Testis (tissue), 2 donors: ENCODE measurements around the gene GNGT2.

ENCODE experiments used
- CTCF ChIP-seq, 3 experiments: fragments of 450-650 bp in 2 of 3; fragments of 200-600 bp in 1 of 3; sonication (generic) in 1 of 3; IDR thresholded peaks; one replicate each; pipeline ENCODE4 v1.5.1; 2016 to 2019; ENCODE audit warnings: antibody characterized with exemption in 3 of 3, mild to moderate bottlenecking in 2 of 3, moderate library complexity in 1 of 3
- POLR2A ChIP-seq: fragments of 450-650 bp; IDR thresholded peaks from one replicate; pipeline ENCODE4 v1.6.1; 2017; ENCODE audit warnings: antibody characterized with exemption, mild to moderate bottlenecking, moderate library complexity

DNA sequence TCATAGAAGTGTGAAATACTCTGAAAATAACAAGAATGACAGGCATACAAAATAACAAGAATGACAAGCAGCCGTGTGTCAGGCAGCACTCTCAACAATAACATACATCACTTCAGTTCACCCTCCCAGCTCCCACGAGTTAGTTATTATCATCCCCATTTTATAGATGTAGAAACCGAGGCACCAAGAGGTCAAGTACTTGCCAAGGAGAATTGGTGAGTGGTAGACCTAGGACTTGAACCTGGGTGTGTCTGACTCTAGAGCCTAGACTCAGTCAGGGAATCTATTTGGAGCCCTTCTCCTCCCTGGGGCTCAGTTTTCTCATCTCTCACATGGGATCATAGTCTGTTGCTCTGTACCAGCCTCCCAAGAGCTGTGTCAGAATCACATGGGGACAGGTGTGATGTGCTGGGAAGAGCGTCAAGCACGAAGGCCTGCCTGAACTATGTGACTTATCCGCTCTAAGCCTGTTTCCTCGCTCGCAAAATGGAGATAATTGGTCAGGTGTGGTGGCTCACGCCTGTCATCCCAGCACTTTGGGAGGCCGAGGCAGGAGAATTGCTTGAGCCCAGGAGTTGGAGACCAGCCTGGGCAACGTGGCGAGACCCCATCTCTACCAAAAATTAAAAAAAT, 39.6 kb upstream of the GNGT2 start:
- TF ChIP-seq CTCF (IDR thresholded peaks at IDR 0.05) (no peak), POLR2A (no peak)
